GM20000 (cell line): ENCODE results near the gene SEPTIN10.
A peak's percentile ranks its signal among the peaks of the same experiment; 100 is the strongest.

Experiments used
- DNase-seq: peaks from one replicate; pipeline ENCODE4 v3.0.0; 2012; ENCODE audit warnings: low spot score
- TF ChIP-seq, protein P1 (sequence below): IDR thresholded peaks from 2 replicates; pipeline ENCODE4 v1.5.1; 2012; ENCODE audit warnings: mild to moderate bottlenecking, control low read depth; ENCODE audit errors: extremely low read depth, missing control alignments

The SEPTIN10 gene

DNA sequence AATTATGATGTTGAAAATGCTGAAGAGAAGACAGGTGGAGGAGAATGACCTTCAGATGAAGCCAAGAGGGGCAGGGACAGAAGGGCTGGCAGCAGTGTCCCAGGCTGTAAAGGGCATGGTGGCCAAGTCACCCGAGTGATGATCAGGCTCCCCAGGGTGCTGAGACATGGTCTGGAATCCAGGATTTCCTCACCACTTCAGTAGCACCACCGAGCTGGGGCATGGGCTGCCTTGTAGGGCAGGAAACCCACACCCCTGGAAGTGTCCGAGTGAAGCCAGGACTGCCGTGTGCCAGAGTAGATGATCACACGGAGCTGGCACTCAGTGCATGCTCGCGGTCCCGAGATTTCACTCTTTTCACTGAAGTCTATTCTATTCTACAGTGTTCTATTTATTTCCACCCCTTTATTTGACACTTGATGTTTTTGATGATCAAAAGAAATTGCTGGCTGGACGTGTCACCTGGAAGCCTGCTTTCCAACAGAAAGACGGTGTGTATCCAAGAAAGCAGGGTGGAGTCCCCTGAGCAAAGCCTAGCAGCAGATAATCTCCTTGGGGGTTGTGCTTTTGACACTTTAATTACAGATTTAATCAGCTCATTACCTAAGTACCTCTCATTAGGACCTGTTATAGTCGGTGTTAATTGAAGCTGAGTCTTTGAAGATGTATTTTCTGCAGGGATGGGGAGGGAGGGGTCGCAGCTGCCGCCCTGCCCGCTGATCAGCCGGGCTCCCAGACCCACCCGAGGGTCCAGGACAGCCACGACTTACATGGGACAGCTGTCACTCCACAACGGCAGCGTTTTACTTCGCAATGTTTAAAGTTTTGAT is 92.3 kb downstream of the SEPTIN10 start:
- TF ChIP-seq, protein P1, sequence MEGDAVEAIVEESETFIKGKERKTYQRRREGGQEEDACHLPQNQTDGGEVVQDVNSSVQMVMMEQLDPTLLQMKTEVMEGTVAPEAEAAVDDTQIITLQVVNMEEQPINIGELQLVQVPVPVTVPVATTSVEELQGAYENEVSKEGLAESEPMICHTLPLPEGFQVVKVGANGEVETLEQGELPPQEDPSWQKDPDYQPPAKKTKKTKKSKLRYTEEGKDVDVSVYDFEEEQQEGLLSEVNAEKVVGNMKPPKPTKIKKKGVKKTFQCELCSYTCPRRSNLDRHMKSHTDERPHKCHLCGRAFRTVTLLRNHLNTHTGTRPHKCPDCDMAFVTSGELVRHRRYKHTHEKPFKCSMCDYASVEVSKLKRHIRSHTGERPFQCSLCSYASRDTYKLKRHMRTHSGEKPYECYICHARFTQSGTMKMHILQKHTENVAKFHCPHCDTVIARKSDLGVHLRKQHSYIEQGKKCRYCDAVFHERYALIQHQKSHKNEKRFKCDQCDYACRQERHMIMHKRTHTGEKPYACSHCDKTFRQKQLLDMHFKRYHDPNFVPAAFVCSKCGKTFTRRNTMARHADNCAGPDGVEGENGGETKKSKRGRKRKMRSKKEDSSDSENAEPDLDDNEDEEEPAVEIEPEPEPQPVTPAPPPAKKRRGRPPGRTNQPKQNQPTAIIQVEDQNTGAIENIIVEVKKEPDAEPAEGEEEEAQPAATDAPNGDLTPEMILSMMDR = no peak
- DNase-seq = no peak

DNA sequence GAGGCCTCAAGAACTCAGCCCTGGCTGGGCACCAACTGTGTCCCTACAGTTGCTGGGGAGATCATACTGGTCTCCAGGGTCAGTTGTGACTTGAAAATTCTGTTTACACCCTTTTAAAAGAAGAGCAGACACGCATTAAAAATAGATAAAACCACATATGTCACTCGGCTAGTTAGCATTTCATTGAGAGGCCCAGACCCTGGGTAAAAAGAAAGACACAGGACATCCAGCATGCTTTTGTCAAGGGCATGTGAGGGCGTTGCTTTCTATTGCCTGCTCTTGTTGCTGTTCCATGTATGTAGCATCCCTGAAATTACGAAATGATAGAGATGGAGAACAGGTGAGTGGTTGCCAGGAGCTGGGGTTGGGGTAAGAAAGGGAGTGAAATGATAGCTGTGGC is 94.3 kb downstream of the SEPTIN10 start:
- TF ChIP-seq, protein P1 = no peak
- DNase-seq = no peak

DNA sequence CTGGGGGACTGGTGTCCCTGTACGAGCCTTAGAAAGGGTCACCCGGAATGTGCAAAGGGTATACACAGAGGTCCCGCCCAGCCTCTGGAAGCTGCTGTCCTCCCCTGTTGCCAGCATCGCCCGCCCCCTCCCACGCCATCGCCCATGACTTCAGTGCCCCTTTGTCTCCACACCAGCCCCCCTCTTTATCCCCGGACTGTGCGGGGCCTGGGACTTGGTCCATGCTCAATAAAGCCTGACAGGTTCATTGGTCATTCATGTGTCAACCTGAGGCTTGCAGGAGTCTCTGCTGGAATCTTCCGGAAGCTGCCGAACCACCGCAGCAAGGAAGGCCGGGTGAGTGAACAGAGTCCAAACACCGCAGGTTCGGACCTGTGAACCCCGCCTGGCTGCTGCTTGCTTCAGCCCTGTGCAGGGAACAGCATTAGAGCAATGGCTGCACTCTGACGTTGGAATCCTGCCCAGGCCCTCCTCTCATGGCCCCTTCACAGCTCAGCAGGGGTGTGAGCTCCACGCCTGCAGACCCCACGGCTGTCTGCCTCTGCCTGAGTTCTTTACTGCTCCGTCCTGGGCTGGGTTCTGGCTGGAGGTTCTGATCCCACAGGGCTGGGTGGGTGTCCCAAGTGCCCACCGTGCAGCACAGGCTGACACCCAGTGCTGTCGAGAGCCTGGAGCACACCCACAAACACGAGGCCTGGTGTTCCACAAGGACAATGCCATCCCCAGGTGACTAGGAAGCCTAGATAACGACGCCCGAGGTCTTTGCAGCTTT is 96.5 kb downstream of the SEPTIN10 start:
- no peak for DNase-seq
- TF ChIP-seq, protein P1 = no peak

DNA sequence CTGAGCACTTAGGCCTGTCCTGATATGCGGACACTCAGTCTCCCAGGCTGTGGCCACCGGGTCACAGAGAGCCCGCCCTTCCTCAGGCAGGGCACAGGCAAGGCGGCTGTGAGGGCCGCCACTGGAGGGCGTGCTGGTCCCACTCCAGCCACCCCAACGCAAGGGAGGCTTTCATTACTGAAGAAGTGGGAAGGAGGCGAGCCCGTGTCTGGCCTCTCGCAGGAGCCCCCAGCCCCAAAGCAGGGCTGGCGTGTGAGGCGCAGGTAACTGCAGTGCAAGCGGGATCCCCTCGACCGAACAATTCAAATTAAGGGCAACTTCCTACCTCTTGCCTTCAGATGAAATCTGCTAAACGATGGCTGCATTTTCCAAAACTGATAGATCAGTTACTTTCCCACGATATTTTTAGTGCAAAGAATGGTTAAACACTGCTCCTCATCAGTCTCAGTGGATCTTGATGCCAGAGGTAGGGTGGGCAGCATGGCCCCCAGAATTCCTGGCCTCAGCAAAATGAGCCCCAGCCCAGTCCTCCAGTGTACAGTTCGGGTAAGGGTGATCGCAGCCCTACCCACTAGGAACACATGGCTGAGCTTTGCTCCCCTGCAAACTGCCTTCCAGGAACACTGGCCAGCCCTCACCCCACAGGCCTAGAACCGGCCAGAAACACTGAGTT is 97.2 kb downstream of the SEPTIN10 start:
- peak; percentile 48 for DNase-seq
- TF ChIP-seq, protein P1 = no peak

DNA sequence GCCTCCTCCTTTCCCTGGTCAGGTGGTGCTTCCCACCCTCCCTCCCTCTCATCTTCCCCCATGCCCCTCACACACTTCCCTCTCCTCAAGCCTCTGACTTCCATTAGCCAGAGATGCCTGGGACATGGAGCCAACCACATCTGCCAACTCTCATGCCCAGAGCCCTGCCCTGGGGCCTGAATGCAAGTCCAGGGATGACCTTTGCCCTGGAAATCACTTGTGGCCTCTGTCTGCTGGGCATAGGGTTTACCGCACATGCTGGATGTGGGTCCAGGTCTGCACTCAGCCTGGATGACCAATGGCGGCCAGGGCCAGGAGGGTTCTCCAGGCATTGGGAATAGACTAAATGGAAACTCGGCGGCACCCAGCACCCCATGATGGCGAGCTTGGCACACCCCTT is 98.9 kb downstream of the SEPTIN10 start:
- no peak for DNase-seq
- TF ChIP-seq, protein P1 = no peak

DNA sequence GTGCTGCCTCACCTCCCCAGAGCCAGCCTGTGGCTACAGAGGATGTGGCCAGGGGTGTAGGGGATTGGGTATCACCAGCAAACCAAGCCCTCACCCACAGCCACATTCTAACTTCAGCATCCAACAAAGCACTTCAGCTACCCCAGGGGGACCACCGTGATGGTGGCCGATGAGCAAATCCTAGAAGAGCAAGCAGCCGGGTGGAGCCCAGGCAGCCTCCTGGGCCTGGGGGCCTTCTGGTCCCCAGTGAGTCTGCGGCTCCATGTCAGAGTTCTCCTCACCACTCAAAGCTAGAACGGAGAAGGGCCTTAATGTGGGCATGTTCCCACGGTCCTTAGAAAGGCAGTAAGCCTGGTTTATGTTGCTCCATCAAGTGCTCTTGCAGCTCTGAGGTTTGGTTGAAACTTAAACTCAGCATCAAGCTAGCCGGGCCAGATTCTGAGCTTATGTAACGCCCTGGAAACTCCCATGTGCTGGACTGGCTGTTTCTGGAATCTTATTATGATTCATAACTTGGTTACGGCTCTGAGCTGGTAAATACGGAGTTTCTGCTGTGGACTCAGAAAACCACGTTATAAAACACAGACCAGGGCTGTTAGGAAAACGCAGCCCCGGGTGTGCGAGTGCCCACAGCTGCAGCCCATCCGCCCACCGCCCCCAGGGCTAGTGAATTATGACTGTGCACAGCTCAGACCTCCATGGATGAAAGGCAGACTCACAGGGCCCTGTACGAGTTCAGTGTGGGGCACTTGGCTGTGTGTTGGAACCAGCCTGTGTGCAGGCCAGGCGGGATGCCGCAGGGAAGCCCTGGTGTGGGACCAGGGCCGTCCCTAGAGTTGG is 99.8 kb downstream of the SEPTIN10 start:
- DNase-seq = peak; percentile 69
- TF ChIP-seq, protein P1 = no peak
